Keratinocyte (primary cell): ENCODE data around the gene DOCK11. TPM values are rescaled to one million over a fixed set of nuclear protein-coding genes. Genes with fewer than 3 reads are reported as not detected.

Experiments used
- DNase-seq: peaks from one replicate; pipeline ENCODE4 v3.0.0-alpha.2; 2011; ENCODE audit warnings: low read depth, missing footprints, low spot score
- FAIRE-seq: peaks from 2 replicates; lab custom pipeline; 2011; peaks lifted over from hg19 to GRCh38; lab: Jason Lieb, UNC
- H2AFZ ChIP-seq: 2 replicates; pipeline ENCODE4 v1.6.0; 2012; ENCODE audit warnings: low read length, control low read depth, inconsistent platforms; ENCODE audit not compliant: control insufficient read depth
- H3K27ac ChIP-seq: 2 replicates; pipeline ENCODE4 v1.5.1; 2011; ENCODE audit warnings: low read length; ENCODE audit not compliant: control insufficient read depth, insufficient read depth
- H3K27me3 ChIP-seq: 3 replicates; pipeline ENCODE4 v1.6.0; 2011; ENCODE audit warnings: low read length; ENCODE audit not compliant: control insufficient read depth, insufficient read depth; ENCODE audit errors: extremely low read depth
- H3K36me3 ChIP-seq, 2 experiments: 2 replicates in 1 of 2; 3 replicates in 1 of 2; pipeline ENCODE4 v1.5.1; 2011; ENCODE audit warnings: low read length in 2 of 2, mild to moderate bottlenecking in 1 of 2; ENCODE audit not compliant: control insufficient read depth in 2 of 2, insufficient read depth in 2 of 2; ENCODE audit errors: extremely low read depth in 1 of 2
- H3K4me1 ChIP-seq: 3 replicates; pipeline ENCODE4 v1.5.1; 2011; ENCODE audit warnings: low read length; ENCODE audit not compliant: control insufficient read depth, insufficient read depth; ENCODE audit errors: extremely low read depth
- H3K4me2 ChIP-seq: 3 replicates; pipeline ENCODE4 v1.6.0; 2011; ENCODE audit warnings: low read depth, low read length; ENCODE audit not compliant: control insufficient read depth, insufficient read depth; ENCODE audit errors: extremely low read depth
- H3K4me3 ChIP-seq, 3 experiments: fragments of 200-600 bp in 1 of 3; sonication (generic) in 1 of 3; 2 replicates in 2 of 3; 3 replicates in 1 of 3; pipeline ENCODE4 v1.5.1; 2011 to 2016; ENCODE audit warnings: low read length in 3 of 3, mild to moderate bottlenecking in 3 of 3, control low read depth in 2 of 3, inconsistent platforms in 1 of 3, low read depth in 1 of 3, mixed read lengths in 1 of 3, mixed run types in 1 of 3, moderate library complexity in 1 of 3; ENCODE audit not compliant: control insufficient read depth in 2 of 3, insufficient read depth in 2 of 3; ENCODE audit errors: extremely low read depth in 1 of 3
- H3K79me2 ChIP-seq: 2 replicates; pipeline ENCODE4 v1.6.0; 2012; ENCODE audit warnings: low read length; ENCODE audit not compliant: control insufficient read depth, insufficient read depth
- H3K9ac ChIP-seq: 3 replicates; pipeline ENCODE4 v1.6.0; 2011; ENCODE audit warnings: low read length; ENCODE audit not compliant: control insufficient read depth, insufficient read depth; ENCODE audit errors: extremely low read depth
- H3K9me1 ChIP-seq: 3 replicates; pipeline ENCODE4 v1.6.0; 2011; ENCODE audit warnings: low read length; ENCODE audit not compliant: control insufficient read depth, insufficient read depth; ENCODE audit errors: extremely low read depth
- H3K9me3 ChIP-seq: 2 replicates; pipeline ENCODE4 v1.5.1; 2012; ENCODE audit warnings: low read depth, low read length; ENCODE audit not compliant: control insufficient read depth
- H4K20me1 ChIP-seq: 3 replicates; pipeline ENCODE4 v1.6.0; 2011; ENCODE audit warnings: low read length; ENCODE audit not compliant: control insufficient read depth, insufficient read depth; ENCODE audit errors: extremely low read depth
- EZH2 ChIP-seq: IDR thresholded peaks from one replicate; pipeline ENCODE4 v1.6.1; 2012; ENCODE audit warnings: inconsistent platforms, mild to moderate bottlenecking, low read length, moderate library complexity
- dilution Hi-C: fragments of 300-500 bp; cut with MboI; formaldehyde crosslinking; loops from one replicate; pipeline ENCODE4 v1.7.0; 2020; ENCODE audit warnings: low sequenced_read_pairs; ENCODE audit not compliant: extremely low pct_ligation_motif_present
- polyA plus RNA-seq, 5 experiments: library from polyadenylated mRNA; depleted of rRNA in 3 of 5; stranded (reverse) in 3 of 5; stranded (forward) in 1 of 5; unstranded in 1 of 5; fragments of >200 nt; gene quantifications; 1 replicate in 1 of 5; 2 replicates in 3 of 5; 3 replicates in 1 of 5; pipeline versions ENCODE4 v1.2.1 to v1.2.3, GENCODE V29; 2011 to 2012; ENCODE audit warnings: missing spikeins in 2 of 5, low read depth in 1 of 5, low replicate concordance in 1 of 5
- TF ChIP-seq, protein P1 (sequence below), 3 experiments: IDR thresholded peaks in 1 of 3; conservative IDR thresholded peaks in 1 of 3; optimal IDR thresholded peaks in 1 of 3; 2 replicates in 2 of 3; 3 replicates in 1 of 3; pipeline versions ENCODE3 to v1.5.1; 2011; ENCODE audit warnings: low read length in 3 of 3, mild to moderate bottlenecking in 3 of 3, moderate library complexity in 2 of 3, control low read depth in 1 of 3, inconsistent platforms in 1 of 3; ENCODE audit not compliant: insufficient read depth in 2 of 3; ENCODE audit errors: extremely low read depth in 1 of 3

Gene DOCK11
- polyA plus RNA-seq, 1 donor (not counting 4 experiments of a cell fraction or from before 2014, with no cell fraction given), result 4.6 TPM

GRCh38 chrX:118513120-118513898 is 17.7 kb downstream of the DOCK11 start:
- Histone ChIP-seq H3K27me3 (no peaks in the 10 kb centered on the region), H3K9ac (no peak overlapping the region), H3K27ac (no peak overlapping the region), H3K4me2 (no peak overlapping the region), H3K4me1 (no peaks in the 10 kb centered on the region), H3K9me3 (no peaks in the 10 kb centered on the region), H3K4me3 (no peak overlapping the region), H3K9me1 (no peaks in the 10 kb centered on the region), H3K36me3 (no peaks in the 10 kb centered on the region), H4K20me1 (no peaks in the 10 kb centered on the region), H3K79me2 (no peaks in the 10 kb centered on the region), H2AFZ (no peak overlapping the region)
- no peak for TF ChIP-seq EZH2
- TF ChIP-seq, protein P1, sequence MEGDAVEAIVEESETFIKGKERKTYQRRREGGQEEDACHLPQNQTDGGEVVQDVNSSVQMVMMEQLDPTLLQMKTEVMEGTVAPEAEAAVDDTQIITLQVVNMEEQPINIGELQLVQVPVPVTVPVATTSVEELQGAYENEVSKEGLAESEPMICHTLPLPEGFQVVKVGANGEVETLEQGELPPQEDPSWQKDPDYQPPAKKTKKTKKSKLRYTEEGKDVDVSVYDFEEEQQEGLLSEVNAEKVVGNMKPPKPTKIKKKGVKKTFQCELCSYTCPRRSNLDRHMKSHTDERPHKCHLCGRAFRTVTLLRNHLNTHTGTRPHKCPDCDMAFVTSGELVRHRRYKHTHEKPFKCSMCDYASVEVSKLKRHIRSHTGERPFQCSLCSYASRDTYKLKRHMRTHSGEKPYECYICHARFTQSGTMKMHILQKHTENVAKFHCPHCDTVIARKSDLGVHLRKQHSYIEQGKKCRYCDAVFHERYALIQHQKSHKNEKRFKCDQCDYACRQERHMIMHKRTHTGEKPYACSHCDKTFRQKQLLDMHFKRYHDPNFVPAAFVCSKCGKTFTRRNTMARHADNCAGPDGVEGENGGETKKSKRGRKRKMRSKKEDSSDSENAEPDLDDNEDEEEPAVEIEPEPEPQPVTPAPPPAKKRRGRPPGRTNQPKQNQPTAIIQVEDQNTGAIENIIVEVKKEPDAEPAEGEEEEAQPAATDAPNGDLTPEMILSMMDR (optimal IDR thresholded peaks at IDR 0.05 in 1 of 3, IDR thresholded peaks at IDR 0.05 in 1 of 3, conservative IDR thresholded peaks at IDR 0.05 in 1 of 3; ENCODE audit: extremely low read depth in 1 of 3, insufficient read depth in 2 of 3, low read length in 3 of 3), result no peak
- no peak for FAIRE-seq
- DNase-seq, result no peak
- dilution Hi-C loops, result no loop called here

- Histone ChIP-seq H3K9ac (no peak overlapping the region), H3K4me2 (no peak overlapping the region), H3K9me3 (no peaks in the 10 kb centered on the region), H2AFZ (no peak overlapping the region), H3K36me3 (no peaks in the 10 kb centered on the region), H3K4me1 (peaks cover 5% of the 10 kb centered on the region), H3K9me1 (no peaks in the 10 kb centered on the region), H3K27ac (no peak overlapping the region), H3K79me2 (no peaks in the 10 kb centered on the region), H3K4me3 (no peak overlapping the region), H4K20me1 (no peaks in the 10 kb centered on the region), H3K27me3 (no peaks in the 10 kb centered on the region)
- dilution Hi-C loops, result no loop called here
- FAIRE-seq (no peak), DNase-seq (no peak)
- TF ChIP-seq, protein P1 (optimal IDR thresholded peaks at IDR 0.05 in 1 of 3, IDR thresholded peaks at IDR 0.05 in 1 of 3, conservative IDR thresholded peaks at IDR 0.05 in 1 of 3; ENCODE audit: extremely low read depth in 1 of 3, insufficient read depth in 2 of 3, low read length in 3 of 3), result no peak
- TF ChIP-seq EZH2, result no peak
These were observed 24.0 kb downstream of the DOCK11 start for GRCh38 chrX:118519411-118520215.
